Left ventricle myocardium inferior (tissue), 1 donor: ENCODE measurements around the gene STOX2. TPM values are rescaled to one million over a fixed set of nuclear protein-coding genes. Genes with fewer than 3 reads are reported as not detected.
A peak's percentile ranks its signal among the peaks of the same experiment; 100 is the strongest.

Experiments used
- DNase-seq: peaks from one replicate; pipeline ENCODE4 v3.0.0-alpha.2; 2020
- H3K27ac ChIP-seq: fragments of 200-600 bp; replicated peaks from 2 replicates; pipeline ENCODE4 v1.8.0; 2021
- H3K27me3 ChIP-seq: fragments of 200-600 bp; 2 replicates; pipeline ENCODE4 v1.8.0; 2021; ENCODE audit warnings: low read depth
- H3K36me3 ChIP-seq: fragments of 200-600 bp; 2 replicates; pipeline ENCODE4 v1.8.0; 2021
- H3K4me1 ChIP-seq: fragments of 200-600 bp; 2 replicates; pipeline ENCODE4 v1.8.0; 2021
- H3K4me3 ChIP-seq: fragments of 200-600 bp; 2 replicates; pipeline ENCODE4 v1.8.0; 2021; ENCODE audit warnings: mild to moderate bottlenecking, moderate library complexity
- H3K9me3 ChIP-seq: fragments of 200-600 bp; replicated peaks from 2 replicates; pipeline ENCODE4 v1.8.0; 2021
- intact Hi-C: fragments of 100-400 bp; cut with micrococcal nuclease; formaldehyde crosslinking; loops from one replicate; pipeline ENCODE4 v1.11.0; 2022
- total RNA-seq: library from RNA; stranded (reverse); fragmentation: NEBNext Ultra II Directional; extraction: Animal tissue kit (Norgen Biotek cat#: 25700); gene quantifications from one replicate; pipeline ENCODE4 v1.2.1, GENCODE V29; 2021
- TF ChIP-seq, protein P1 (sequence below): fragments of 200-600 bp; IDR thresholded peaks from 2 replicates; pipeline ENCODE4 v1.8.0; 2021; ENCODE audit warnings: antibody characterized with exemption, mild to moderate bottlenecking, borderline replicate concordance
- donor health status: DM: no; HTN: yes; CAD: no; lungs with severe emphysema.

STOX2 gene
- total RNA-seq, 1 donor from 2014 or later: 12.2 TPM

DNA sequence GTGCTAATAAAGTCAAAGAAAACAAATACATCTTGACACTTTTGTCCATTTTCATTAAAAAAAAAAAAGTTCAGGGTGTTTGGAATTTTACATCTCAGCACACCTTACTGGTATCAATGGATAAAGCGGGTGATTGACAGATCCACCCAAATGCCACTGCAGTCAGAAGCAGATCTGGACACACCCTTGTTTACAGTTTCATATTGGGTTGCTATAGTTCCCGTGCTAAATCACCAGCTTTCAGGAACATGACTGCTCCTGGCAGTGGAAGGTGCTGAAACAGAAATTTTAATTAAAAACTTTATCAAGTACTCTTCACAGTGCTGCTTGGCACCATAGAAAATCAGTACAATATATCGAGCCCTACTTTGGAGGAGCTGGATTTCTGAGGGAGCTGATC is 116.3 kb downstream of the STOX2 start:
- Histone ChIP-seq H3K4me1 (peaks cover 31% of the 10 kb centered on the region), H3K27ac (no peak overlapping the region), H3K36me3 (no peaks in the 10 kb centered on the region), H3K4me3 (no peak overlapping the region), H3K27me3 (no peaks in the 10 kb centered on the region), H3K9me3 (no peaks in the 10 kb centered on the region)
- TF ChIP-seq, protein P1, sequence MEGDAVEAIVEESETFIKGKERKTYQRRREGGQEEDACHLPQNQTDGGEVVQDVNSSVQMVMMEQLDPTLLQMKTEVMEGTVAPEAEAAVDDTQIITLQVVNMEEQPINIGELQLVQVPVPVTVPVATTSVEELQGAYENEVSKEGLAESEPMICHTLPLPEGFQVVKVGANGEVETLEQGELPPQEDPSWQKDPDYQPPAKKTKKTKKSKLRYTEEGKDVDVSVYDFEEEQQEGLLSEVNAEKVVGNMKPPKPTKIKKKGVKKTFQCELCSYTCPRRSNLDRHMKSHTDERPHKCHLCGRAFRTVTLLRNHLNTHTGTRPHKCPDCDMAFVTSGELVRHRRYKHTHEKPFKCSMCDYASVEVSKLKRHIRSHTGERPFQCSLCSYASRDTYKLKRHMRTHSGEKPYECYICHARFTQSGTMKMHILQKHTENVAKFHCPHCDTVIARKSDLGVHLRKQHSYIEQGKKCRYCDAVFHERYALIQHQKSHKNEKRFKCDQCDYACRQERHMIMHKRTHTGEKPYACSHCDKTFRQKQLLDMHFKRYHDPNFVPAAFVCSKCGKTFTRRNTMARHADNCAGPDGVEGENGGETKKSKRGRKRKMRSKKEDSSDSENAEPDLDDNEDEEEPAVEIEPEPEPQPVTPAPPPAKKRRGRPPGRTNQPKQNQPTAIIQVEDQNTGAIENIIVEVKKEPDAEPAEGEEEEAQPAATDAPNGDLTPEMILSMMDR: no peak
- DNase-seq: no peak
- intact Hi-C loops: no loop called here

GRCh38 chr4:184022679-184023383 is 117.7 kb downstream of the STOX2 start:
- Histone ChIP-seq H3K9me3 (no peaks in the 10 kb centered on the region), H3K36me3 (no peaks in the 10 kb centered on the region), H3K4me1 (peaks cover 31% of the 10 kb centered on the region), H3K27me3 (no peaks in the 10 kb centered on the region), H3K4me3 (no peak overlapping the region), H3K27ac (no peak overlapping the region)
- TF ChIP-seq, protein P1: no peak
- DNase-seq: no peak
- intact Hi-C loops: no loop called here

- TF ChIP-seq, protein P1: no peak
- intact Hi-C loops: no loop called here
- H3K27me3 ChIP-seq: no peaks in the 10 kb centered on the region
- no peaks in the 10 kb centered on the region for H3K9me3 ChIP-seq
- no peak overlapping the region for H3K4me3 ChIP-seq
- peaks cover 20% of the 10 kb centered on the region for H3K4me1 ChIP-seq
- no peaks in the 10 kb centered on the region for H3K36me3 ChIP-seq
- DNase-seq: no peak
- no peak overlapping the region for H3K27ac ChIP-seq
Observed at GRCh38 chr4:184024637-184025036, 119.5 kb downstream of the STOX2 start.

DNA sequence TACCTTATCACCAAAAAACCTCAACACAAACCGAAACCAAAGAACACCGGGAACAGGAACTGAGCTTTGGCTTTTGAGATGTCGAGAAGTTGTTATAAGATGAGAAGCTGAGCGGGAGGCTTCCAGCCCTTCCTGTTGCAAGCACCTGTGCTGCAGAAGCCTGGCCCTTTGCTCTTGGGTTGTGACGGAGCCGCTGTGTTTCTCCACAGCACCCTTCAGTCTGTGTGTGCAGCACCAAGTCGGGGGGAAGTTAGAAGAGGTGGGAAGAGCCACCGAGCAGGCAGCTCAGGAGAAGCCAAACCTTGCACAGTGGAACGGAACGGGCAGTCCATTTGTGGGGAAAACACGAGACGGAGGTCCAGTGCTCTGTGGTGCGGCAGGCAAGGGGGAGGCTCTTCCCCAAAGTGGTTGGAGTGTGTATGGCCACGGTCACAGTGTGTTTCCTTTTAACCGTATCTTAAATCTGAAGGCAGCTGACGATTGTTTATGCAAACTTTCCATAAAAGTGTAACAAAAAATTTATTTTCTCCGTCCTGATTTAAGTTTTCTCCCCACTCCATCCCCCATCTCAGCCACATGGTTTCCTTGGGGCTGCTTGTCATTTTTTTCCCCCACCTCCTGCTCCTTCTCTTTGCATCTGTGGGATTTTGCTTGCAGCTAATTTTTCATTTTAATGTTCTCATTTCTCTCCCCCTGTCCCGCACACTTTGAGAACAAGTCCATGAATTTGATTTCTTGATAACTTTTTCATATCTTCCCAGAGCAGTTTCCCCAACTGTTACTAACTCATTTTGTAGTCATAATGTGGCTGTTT is 123.7 kb downstream of the STOX2 start:
- Histone ChIP-seq H3K27ac (no peak overlapping the region), H3K4me1 (peaks cover 6% of the 10 kb centered on the region), H3K36me3 (no peaks in the 10 kb centered on the region), H3K27me3 (no peaks in the 10 kb centered on the region), H3K9me3 (no peaks in the 10 kb centered on the region), H3K4me3 (peak overlapping the region; percentile 53)
- intact Hi-C loops: no loop called here
- TF ChIP-seq, protein P1: no peak
- no peak for DNase-seq

DNA sequence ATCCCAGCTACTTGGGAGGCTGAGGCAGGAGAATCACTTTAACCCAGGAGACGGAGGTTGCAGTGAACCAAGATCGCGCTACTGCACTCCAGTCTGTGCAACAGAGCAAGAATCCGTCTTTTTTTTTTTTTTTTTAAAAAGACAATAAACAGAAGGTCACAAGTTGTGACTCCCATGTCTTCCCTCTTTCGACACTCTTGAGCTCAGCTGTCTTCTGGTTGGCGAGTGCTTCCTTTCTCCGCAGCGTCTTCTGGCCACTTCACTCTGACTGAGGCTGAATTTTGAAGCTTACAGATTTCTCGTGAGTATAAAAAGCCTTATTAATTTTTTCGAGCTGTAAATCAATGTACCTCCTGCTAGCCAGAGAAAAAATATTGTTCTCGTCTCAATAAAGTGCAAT is 124.9 kb downstream of the STOX2 start:
- Histone ChIP-seq H3K27ac (no peak overlapping the region), H3K4me3 (no peak overlapping the region), H3K9me3 (no peaks in the 10 kb centered on the region), H3K36me3 (no peaks in the 10 kb centered on the region), H3K27me3 (no peaks in the 10 kb centered on the region), H3K4me1 (peaks cover 6% of the 10 kb centered on the region)
- intact Hi-C loops: no loop called here
- TF ChIP-seq, protein P1: no peak
- DNase-seq: no peak
